C4-2B (cell line): ENCODE results near the gene CATSPER3.

Experiments
- ZFX ChIP-seq: fragments of 450-650 bp; IDR thresholded peaks from 2 replicates; pipeline ENCODE4 v1.6.1; 2017
- TF ChIP-seq, protein P1 (sequence below): fragments of 450-650 bp; conservative IDR thresholded peaks from 2 replicates; pipeline ENCODE4 v1.5.1; 2017; ENCODE audit warnings: mild to moderate bottlenecking

DNA sequence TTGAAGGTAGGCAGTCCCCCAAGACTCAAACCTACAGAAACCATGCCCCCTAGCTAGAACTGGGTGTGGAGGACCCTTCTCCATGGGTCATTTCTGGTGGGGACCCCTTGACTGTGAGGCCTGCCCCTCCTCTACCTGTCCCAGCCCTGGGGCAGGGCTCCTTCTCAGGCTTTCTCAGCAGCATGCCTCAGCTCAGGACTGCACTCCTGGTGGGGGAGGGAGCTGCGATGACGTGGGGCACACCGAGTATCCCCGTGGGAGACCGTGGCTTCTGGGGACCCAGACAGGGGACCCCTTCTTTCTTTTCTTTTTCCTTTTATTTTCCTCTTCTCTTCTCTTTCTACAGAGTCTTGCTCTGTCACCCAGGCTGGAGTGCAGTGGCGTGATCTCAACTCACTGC lies 93.3 kb downstream of the CATSPER3 start:
- TF ChIP-seq ZFX, result no peak
- TF ChIP-seq, protein P1, sequence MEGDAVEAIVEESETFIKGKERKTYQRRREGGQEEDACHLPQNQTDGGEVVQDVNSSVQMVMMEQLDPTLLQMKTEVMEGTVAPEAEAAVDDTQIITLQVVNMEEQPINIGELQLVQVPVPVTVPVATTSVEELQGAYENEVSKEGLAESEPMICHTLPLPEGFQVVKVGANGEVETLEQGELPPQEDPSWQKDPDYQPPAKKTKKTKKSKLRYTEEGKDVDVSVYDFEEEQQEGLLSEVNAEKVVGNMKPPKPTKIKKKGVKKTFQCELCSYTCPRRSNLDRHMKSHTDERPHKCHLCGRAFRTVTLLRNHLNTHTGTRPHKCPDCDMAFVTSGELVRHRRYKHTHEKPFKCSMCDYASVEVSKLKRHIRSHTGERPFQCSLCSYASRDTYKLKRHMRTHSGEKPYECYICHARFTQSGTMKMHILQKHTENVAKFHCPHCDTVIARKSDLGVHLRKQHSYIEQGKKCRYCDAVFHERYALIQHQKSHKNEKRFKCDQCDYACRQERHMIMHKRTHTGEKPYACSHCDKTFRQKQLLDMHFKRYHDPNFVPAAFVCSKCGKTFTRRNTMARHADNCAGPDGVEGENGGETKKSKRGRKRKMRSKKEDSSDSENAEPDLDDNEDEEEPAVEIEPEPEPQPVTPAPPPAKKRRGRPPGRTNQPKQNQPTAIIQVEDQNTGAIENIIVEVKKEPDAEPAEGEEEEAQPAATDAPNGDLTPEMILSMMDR, result no peak
